PC-9 (cell line): ENCODE data around the gene IGF2BP2.

Experiments
- EZH2 ChIP-seq: fragments of 200-600 bp; sonication (generic); IDR thresholded peaks from 2 replicates; pipeline ENCODE4 v1.8.0; 2017; ENCODE audit warnings: antibody characterized with exemption, low read depth
- TF ChIP-seq, protein P1 (sequence below): fragments of 200-600 bp; sonication (generic); conservative IDR thresholded peaks from 2 replicates; pipeline ENCODE4 v1.6.1; 2017; ENCODE audit warnings: mixed run types, antibody characterized with exemption, mild to moderate bottlenecking, moderate library complexity

GRCh38 chr3:185757176-185757575, 67.7 kb downstream of the IGF2BP2 start:
- TF ChIP-seq, protein P1, sequence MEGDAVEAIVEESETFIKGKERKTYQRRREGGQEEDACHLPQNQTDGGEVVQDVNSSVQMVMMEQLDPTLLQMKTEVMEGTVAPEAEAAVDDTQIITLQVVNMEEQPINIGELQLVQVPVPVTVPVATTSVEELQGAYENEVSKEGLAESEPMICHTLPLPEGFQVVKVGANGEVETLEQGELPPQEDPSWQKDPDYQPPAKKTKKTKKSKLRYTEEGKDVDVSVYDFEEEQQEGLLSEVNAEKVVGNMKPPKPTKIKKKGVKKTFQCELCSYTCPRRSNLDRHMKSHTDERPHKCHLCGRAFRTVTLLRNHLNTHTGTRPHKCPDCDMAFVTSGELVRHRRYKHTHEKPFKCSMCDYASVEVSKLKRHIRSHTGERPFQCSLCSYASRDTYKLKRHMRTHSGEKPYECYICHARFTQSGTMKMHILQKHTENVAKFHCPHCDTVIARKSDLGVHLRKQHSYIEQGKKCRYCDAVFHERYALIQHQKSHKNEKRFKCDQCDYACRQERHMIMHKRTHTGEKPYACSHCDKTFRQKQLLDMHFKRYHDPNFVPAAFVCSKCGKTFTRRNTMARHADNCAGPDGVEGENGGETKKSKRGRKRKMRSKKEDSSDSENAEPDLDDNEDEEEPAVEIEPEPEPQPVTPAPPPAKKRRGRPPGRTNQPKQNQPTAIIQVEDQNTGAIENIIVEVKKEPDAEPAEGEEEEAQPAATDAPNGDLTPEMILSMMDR, result no peak
- no peak for TF ChIP-seq EZH2
